Right atrium auricular region (tissue), 2 donors: ENCODE measurements around the gene PEX14. TPM values are rescaled to one million over a fixed set of nuclear protein-coding genes. Genes with fewer than 3 reads are reported as not detected.

Experiments used
- DNase-seq: peaks from one replicate; pipeline ENCODE4 v3.0.0-alpha.2; 2019; ENCODE audit warnings: low spot score
- H3K27ac ChIP-seq, 2 donors: fragments of 200-600 bp; sonication (generic); 1 replicate in 1 of 2; 2 replicates in 1 of 2; pipeline ENCODE4 v1.5.1; 2016 to 2019
- H3K27me3 ChIP-seq, 2 donors: fragments of 200-600 bp; sonication (generic); one replicate each; pipeline versions ENCODE4 v1.5.1 to v1.6.0; 2017 to 2019
- H3K36me3 ChIP-seq: fragments of 200-600 bp; sonication (generic); one replicate; pipeline ENCODE4 v1.5.1; 2016
- H3K4me1 ChIP-seq, 2 donors: fragments of 200-600 bp; sonication (generic); one replicate each; pipeline versions ENCODE4 v1.5.1 to v1.6.0; 2017 to 2019
- H3K4me3 ChIP-seq, 2 donors: fragments of 200-600 bp; sonication (generic); 1 replicate in 1 of 2; 2 replicates in 1 of 2; pipeline ENCODE4 v1.5.1; 2017 to 2019; ENCODE audit warnings: mild to moderate bottlenecking in 1 of 2, moderate library complexity in 1 of 2
- H3K9me3 ChIP-seq, 2 donors: fragments of 200-600 bp; sonication (generic); one replicate each; pipeline ENCODE4 v1.5.1; 2019
- CTCF ChIP-seq, 2 donors: fragments of 200-600 bp; sonication (generic); IDR thresholded peaks; one replicate each; pipeline ENCODE4 v1.5.1; 2019; ENCODE audit warnings: antibody characterized with exemption in 2 of 2
- total RNA-seq, 2 donors: library from RNA; depleted of rRNA; stranded (reverse); fragments of >200 nt; gene quantifications; one replicate each; pipeline ENCODE4 v1.1.0, GENCODE V29; 2016

Gene PEX14
- total RNA-seq, 2 donors from 2014 or later, result 13.7 to 14.5 TPM

DNA sequence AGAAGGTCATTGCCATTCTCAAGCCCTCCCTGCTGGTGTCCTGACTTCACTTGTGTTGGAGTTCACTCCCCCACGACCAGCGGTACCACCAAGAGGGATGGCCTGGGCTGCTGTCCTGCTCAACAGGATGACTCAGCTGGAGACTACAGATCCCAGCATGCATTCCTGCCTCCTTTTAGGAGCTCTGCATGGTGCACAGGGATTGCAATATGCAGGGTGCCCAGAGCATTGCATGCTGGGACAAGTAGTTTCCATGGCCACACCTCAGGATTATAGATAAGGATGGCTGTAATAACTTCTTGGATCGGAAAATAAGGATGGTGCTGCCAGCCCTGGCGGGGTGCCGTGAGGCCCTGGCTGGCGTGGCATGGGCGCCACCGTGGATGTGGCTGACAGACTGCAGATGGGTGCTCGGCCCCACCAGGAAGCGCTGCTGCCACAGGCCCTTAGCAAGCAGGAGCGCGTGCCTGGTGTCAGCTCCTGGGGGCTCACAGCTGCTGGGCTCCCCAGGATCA lies 171.7 kb downstream of the PEX14 start:
- Histone ChIP-seq H3K27me3 (no peaks in the 10 kb centered on the region), H3K4me1 (peaks cover 0 to 19% of the 10 kb centered on the region in 2 donors), H3K36me3 (peaks cover 58% of the 10 kb centered on the region), H3K27ac (peak overlapping the region; percentile 19 to 43), H3K9me3 (no peaks in the 10 kb centered on the region), H3K4me3 (no peak overlapping the region)
- no peak for DNase-seq
- peak in 1 of 2 donors; percentile 40 for TF ChIP-seq CTCF (IDR thresholded peaks at IDR 0.05)

DNA sequence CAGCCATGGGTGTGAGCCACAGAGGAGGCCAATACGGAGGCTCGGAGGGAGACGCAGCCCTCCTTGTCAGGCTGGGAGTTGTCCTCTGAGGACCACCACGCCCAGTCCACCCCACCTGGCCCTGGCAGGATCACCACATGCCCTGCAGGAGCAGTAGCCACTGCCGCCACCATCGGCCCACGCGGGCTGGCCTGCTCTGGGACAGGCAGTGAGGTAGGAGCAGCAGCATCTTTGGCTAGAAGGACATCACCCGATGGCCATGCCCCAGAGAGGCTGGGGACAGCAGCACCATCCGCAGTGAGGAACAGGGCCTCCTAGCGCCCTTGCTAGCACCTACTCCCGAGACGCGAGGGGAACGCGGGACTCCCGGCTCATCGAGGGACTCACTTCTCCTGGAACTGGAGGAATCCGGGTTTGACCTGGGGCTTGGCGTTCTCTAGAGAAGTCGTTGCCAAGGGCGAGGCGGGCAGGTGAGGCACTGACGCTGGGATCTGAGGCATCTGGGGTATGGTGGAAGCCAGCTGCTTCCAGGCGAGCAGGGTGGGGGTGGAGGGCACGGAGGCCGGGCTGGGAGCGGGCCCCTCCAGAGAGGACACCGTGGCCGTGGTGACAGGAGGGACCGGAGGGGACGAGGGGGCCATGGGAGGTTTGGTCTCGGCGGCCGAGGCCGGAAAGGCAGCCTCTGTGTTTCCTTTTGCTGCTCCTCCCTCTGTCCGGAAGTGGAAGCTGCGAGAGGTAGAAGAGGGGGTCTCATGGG lies 172.8 kb downstream of the PEX14 start:
- Histone ChIP-seq H3K27me3 (no peaks in the 10 kb centered on the region), H3K4me3 (no peak overlapping the region), H3K9me3 (no peaks in the 10 kb centered on the region), H3K27ac (peak overlapping the region in 1 of 2 donors; percentile 43), H3K36me3 (peaks cover 55% of the 10 kb centered on the region), H3K4me1 (peaks cover 0 to 15% of the 10 kb centered on the region in 2 donors)
- DNase-seq, result no peak
- no peak for TF ChIP-seq CTCF (IDR thresholded peaks at IDR 0.05)

GRCh38 chr1:10648689-10649516 lies 174.2 kb downstream of the PEX14 start:
- no peaks in the 10 kb centered on the region for H3K9me3 ChIP-seq
- DNase-seq, result no peak
- no peak overlapping the region for H3K27ac ChIP-seq
- H3K36me3 ChIP-seq, result peaks cover 57% of the 10 kb centered on the region
- peaks cover 0 to 15% of the 10 kb centered on the region in 2 donors for H3K4me1 ChIP-seq
- H3K4me3 ChIP-seq, result no peak overlapping the region
- no peaks in the 10 kb centered on the region for H3K27me3 ChIP-seq
- no peak for TF ChIP-seq CTCF (IDR thresholded peaks at IDR 0.05)

GRCh38 chr1:10649517-10650201 lies 174.9 kb downstream of the PEX14 start:
- Histone ChIP-seq H3K27me3 (no peaks in the 10 kb centered on the region), H3K27ac (no peak overlapping the region), H3K4me3 (no peak overlapping the region), H3K4me1 (peaks cover 0 to 15% of the 10 kb centered on the region in 2 donors), H3K9me3 (no peaks in the 10 kb centered on the region), H3K36me3 (peaks cover 59% of the 10 kb centered on the region)
- TF ChIP-seq CTCF (IDR thresholded peaks at IDR 0.05), result no peak
- no peak for DNase-seq

- Histone ChIP-seq H3K27me3 (no peaks in the 10 kb centered on the region), H3K36me3 (peaks cover 48% of the 10 kb centered on the region)
- no peak for TF ChIP-seq CTCF (IDR thresholded peaks at IDR 0.05)
Measured at GRCh38 chr1:10650556-10651388, 176.0 kb downstream of the PEX14 start.

More at GRCh38 chr1:10650556-10651388, 176.0 kb downstream of the PEX14 start:
- H3K4me3 ChIP-seq, result no peak overlapping the region
- DNase-seq, result no peak
- no peaks in the 10 kb centered on the region for H3K9me3 ChIP-seq
- peaks cover 0 to 13% of the 10 kb centered on the region in 2 donors for H3K4me1 ChIP-seq
- H3K27ac ChIP-seq, result no peak overlapping the region
